Articular chondrocyte of knee joint (primary cell): ENCODE data around the gene OSBPL3. TPM values are rescaled to one million over a fixed set of nuclear protein-coding genes. Genes with fewer than 3 reads are reported as not detected.

Experiments
- total RNA-seq: library from RNA; depleted of rRNA; stranded (reverse); fragments of >200 nt; gene quantifications from 2 replicates; pipeline ENCODE4 v1.2.3, GENCODE V29; 2012

The OSBPL3 gene
- total RNA-seq, result 16.3 and 23.5 TPM in 2 replicates

GRCh38 chr7:24979863-24980533, at the start of gene OSBPL3:
Gene OSBPL3 (minus strand): TSS chr7:24980178. CDS start chr7:24892472, 87,706 bp downstream.

GRCh38 chr7:24757353-24758275, 222.4 kb downstream of the OSBPL3 start, which contains the start of gene GSDME:
Gene GSDME (minus strand): TSS chr7:24757464. CDS start chr7:24749774, 7,690 bp downstream.

Other genes with a start within 250 kb of the OSBPL3 start
- 18.4 and 18.8 TPM in 2 replicates for gene GSDME, start 222.7 kb downstream of the OSBPL3 start, total RNA-seq
- gene CYCS, start 145.1 kb upstream of the OSBPL3 start, total RNA-seq, result 34.7 and 51.4 TPM in 2 replicates
- not detected in 2 replicates for gene NPVF, start 248.3 kb upstream of the OSBPL3 start, total RNA-seq